Endothelial cell of umbilical vein (primary cell): ENCODE data around the gene FSTL1. TPM values are rescaled to one million over a fixed set of nuclear protein-coding genes. Genes with fewer than 3 reads are reported as not detected.

Source experiments
- BruUV-seq: library from RNA; stranded (reverse); fragments of 400-500 nt; replicated peaks from 2 replicates; lab custom pipeline; 2021; lab: Mats Ljungman, UMichigan
- CTCF ChIA-PET: fragments of 300-600, 350-600 bp; sonication (Branson Sonifier 250); formaldehyde crosslinking; loops from one replicate; lab custom pipeline; 2021; ENCODE audit warnings: antibody characterized with exemption, inconsistent platforms; lab: Charles Lee
- POLR2A ChIA-PET: fragments of 300-600, 350-600 bp; sonication (Branson Sonifier 250); formaldehyde crosslinking; loops from one replicate; lab custom pipeline; 2021; ENCODE audit warnings: antibody characterized with exemption, inconsistent platforms; lab: Charles Lee
- DNase-seq: peaks from one replicate; pipeline ENCODE4 v3.0.0-alpha.2; 2011; ENCODE audit warnings: low read depth, low spot score
- FAIRE-seq: peaks from 2 replicates; lab custom pipeline; 2011; peaks lifted over from hg19 to GRCh38; lab: Jason Lieb, UNC
- H2AFZ ChIP-seq: 2 replicates; pipeline ENCODE4 v1.6.0; 2012; ENCODE audit warnings: low read depth, low read length, control low read depth, inconsistent platforms
- H3K27ac ChIP-seq: 2 replicates; pipeline ENCODE4 v1.5.1; 2011; ENCODE audit warnings: low read depth, mild to moderate bottlenecking, control low read depth, low read length, moderate library complexity; ENCODE audit not compliant: insufficient read depth
- H3K27me3 ChIP-seq, 2 experiments: 2 replicates each; pipeline versions ENCODE4 v1.6.0 to v1.6.1; 2011; ENCODE audit warnings: low read length in 2 of 2, mixed read lengths in 1 of 2; ENCODE audit not compliant: control insufficient read depth in 2 of 2, insufficient read depth in 2 of 2
- H3K36me3 ChIP-seq, 2 experiments: 2 replicates in 1 of 2; 3 replicates in 1 of 2; pipeline ENCODE4 v1.5.1; 2011; ENCODE audit warnings: low read length in 2 of 2, mild to moderate bottlenecking in 1 of 2, moderate library complexity in 1 of 2; ENCODE audit not compliant: control insufficient read depth in 2 of 2, insufficient read depth in 2 of 2; ENCODE audit errors: extremely low read depth in 1 of 2
- H3K4me1 ChIP-seq: 3 replicates; pipeline ENCODE4 v1.5.1; 2011; ENCODE audit warnings: mild to moderate bottlenecking, low read length; ENCODE audit not compliant: control insufficient read depth, insufficient read depth; ENCODE audit errors: extremely low read depth
- H3K4me2 ChIP-seq: 2 replicates; pipeline ENCODE4 v1.6.1; 2011; ENCODE audit warnings: low read length, control low read depth, mixed read lengths; ENCODE audit not compliant: insufficient read depth
- H3K4me3 ChIP-seq, 3 experiments: fragments of 200-600 bp in 1 of 3; sonication (generic), shearing (Covaris generic) in 1 of 3; replicated peaks in 1 of 3; 2 replicates each; pipeline ENCODE4 v1.5.1; 2011 to 2016; ENCODE audit warnings: control low read depth in 3 of 3, low read length in 3 of 3, mild to moderate bottlenecking in 2 of 3, inconsistent platforms in 1 of 3, low read depth in 1 of 3, moderate library complexity in 1 of 3; ENCODE audit not compliant: insufficient read depth in 1 of 3
- H3K79me2 ChIP-seq: 2 replicates; pipeline ENCODE4 v1.6.0; 2012; ENCODE audit warnings: low read length, inconsistent platforms; ENCODE audit not compliant: control insufficient read depth, insufficient read depth
- H3K9ac ChIP-seq: replicated peaks from 2 replicates; pipeline ENCODE3; 2011; ENCODE audit warnings: low read length, control low read depth; ENCODE audit not compliant: insufficient read depth; ENCODE audit errors: extremely low read depth
- H3K9me1 ChIP-seq: replicated peaks from 3 replicates; pipeline ENCODE4 v1.6.0; 2011; ENCODE audit warnings: mild to moderate bottlenecking, low read length; ENCODE audit not compliant: control insufficient read depth, insufficient read depth; ENCODE audit errors: extremely low read depth
- H3K9me3 ChIP-seq: replicated peaks from 2 replicates; pipeline ENCODE4 v1.5.1; 2012; ENCODE audit warnings: low read length, inconsistent platforms; ENCODE audit not compliant: control insufficient read depth, insufficient read depth
- H4K20me1 ChIP-seq: replicated peaks from 2 replicates; pipeline ENCODE3; 2011; ENCODE audit warnings: mild to moderate bottlenecking, low read length; ENCODE audit not compliant: control insufficient read depth, insufficient read depth; ENCODE audit errors: extremely low read depth
- CTCF ChIP-seq, 2 donors: IDR thresholded peaks; 1 replicate in 1 of 2; 2 replicates in 1 of 2; pipeline ENCODE4 v1.5.1; 2011; ENCODE audit warnings: low read length in 2 of 2, mild to moderate bottlenecking in 2 of 2, moderate library complexity in 2 of 2, control low read depth in 1 of 2, inconsistent platforms in 1 of 2, low read depth in 1 of 2; ENCODE audit not compliant: insufficient read depth in 1 of 2; ENCODE audit errors: extremely low read depth in 1 of 2
- EZH2 ChIP-seq: IDR thresholded peaks from 2 replicates; pipeline ENCODE4 v1.6.1; 2012; ENCODE audit warnings: borderline replicate concordance, low read depth, mild to moderate bottlenecking, moderate library complexity, low read length, inconsistent platforms; ENCODE audit not compliant: severe bottlenecking
- FOS ChIP-seq: IDR thresholded peaks from 2 replicates; pipeline ENCODE4 v1.6.1; 2011; ENCODE audit warnings: mild to moderate bottlenecking, low read length, moderate library complexity, borderline replicate concordance; ENCODE audit not compliant: insufficient read depth
- GATA2 ChIP-seq: IDR thresholded peaks from 2 replicates; pipeline ENCODE4 v1.7.0; 2011; ENCODE audit warnings: low read depth, mild to moderate bottlenecking, moderate library complexity, mixed read lengths, low read length; ENCODE audit not compliant: insufficient read length, insufficient read depth
- JUN ChIP-seq: IDR thresholded peaks from 2 replicates; pipeline ENCODE4 v1.6.1; 2011; ENCODE audit warnings: borderline replicate concordance, low read depth; ENCODE audit not compliant: insufficient read length, insufficient read depth
- MAX ChIP-seq: IDR thresholded peaks from 2 replicates; pipeline ENCODE4 v1.6.1; 2011; ENCODE audit not compliant: insufficient read depth, insufficient read length
- MYC ChIP-seq: IDR thresholded peaks from one replicate; pipeline ENCODE4 v1.6.1; 2011; ENCODE audit warnings: mild to moderate bottlenecking, low read depth, low read length
- POLR2A ChIP-seq: IDR thresholded peaks from 2 replicates; pipeline ENCODE4 v1.6.1; 2012; ENCODE audit warnings: low read depth, mild to moderate bottlenecking, control low read depth, low read length
- POLR2AphosphoS5 ChIP-seq: IDR thresholded peaks from 2 replicates; pipeline ENCODE4 v1.6.1; 2012; ENCODE audit warnings: low read depth, mild to moderate bottlenecking, control low read depth, low read length, moderate library complexity; ENCODE audit not compliant: insufficient read depth
- dilution Hi-C: fragments of 300-500 bp; cut with MboI; formaldehyde crosslinking; loops from one replicate; pipeline ENCODE4 v1.15.0; 2019; ENCODE audit warnings: low sequenced_read_pairs; ENCODE audit not compliant: extremely low pct_ligation_motif_present
- intact Hi-C: fragments of 100-400 bp; cut with micrococcal nuclease; formaldehyde crosslinking; loops from one replicate; pipeline ENCODE4 v1.10.0; 2022
- polyA plus RNA-seq, 4 experiments: library from polyadenylated mRNA; depleted of rRNA in 3 of 4; stranded (reverse) in 3 of 4; unstranded in 1 of 4; fragments of >200 nt; gene quantifications; 2 replicates each; pipeline versions ENCODE4 v1.2.1 to v1.2.3, GENCODE V29; 2011 to 2012; ENCODE audit warnings: missing spikeins in 1 of 4
- total RNA-seq: library from RNA; stranded (reverse); gene quantifications from 2 replicates; pipeline ENCODE4 v1.2.3, GENCODE V29; 2021

FSTL1 gene
- total and polyA plus RNA-seq, 2 donors (not counting 3 experiments of a cell fraction or from before 2014, with no cell fraction given) = 235 to 562 TPM

GRCh38 chr3:120498556-120499346, 48.0 kb upstream of the FSTL1 start:
- no peak overlapping the region for H3K9ac ChIP-seq
- dilution Hi-C loops = no loop called here
- TF ChIP-seq MAX = no peak
- no peak for TF ChIP-seq EZH2
- no peak for TF ChIP-seq JUN
- no peak for TF ChIP-seq GATA2
- TF ChIP-seq MYC = no peak
- no peak for TF ChIP-seq CTCF (IDR thresholded peaks at IDR 0.05; ENCODE audit: extremely low read depth in 1 of 2, insufficient read depth in 1 of 2, low read depth in 1 of 2, low read length in 2 of 2)
- TF ChIP-seq FOS = no peak
- no peak for TF ChIP-seq POLR2AphosphoS5
- TF ChIP-seq POLR2A = no peak
- H3K36me3 ChIP-seq = no peaks in the 10 kb centered on the region
- no peak overlapping the region for H3K4me3 ChIP-seq
- peak overlapping the region; percentile 48 for H2AFZ ChIP-seq
- DNase-seq (peak; percentile 84), FAIRE-seq (peak; percentile 74)
- no peak overlapping the region for H3K27ac ChIP-seq
- H3K4me1 ChIP-seq = peaks cover 29% of the 10 kb centered on the region
- H3K79me2 ChIP-seq = no peaks in the 10 kb centered on the region
- no peaks in the 10 kb centered on the region for H4K20me1 ChIP-seq
- intact Hi-C loops = no loop called here
- no TSS peak for BruUV-seq
- no peaks in the 10 kb centered on the region for H3K27me3 ChIP-seq
- no peak overlapping the region for H3K4me2 ChIP-seq
- POLR2A ChIA-PET = interaction anchor here (0.6 kb wide), 1 partner anchor 49 kb away, joined by 3 read pairs; no protein-coding TSS in a partner anchor
- CTCF ChIA-PET = interaction anchor here (1.0 to 1.6 kb wide), 5 partner anchors 18 to 63 kb away, joined by 3 read pairs; no protein-coding TSS in a partner anchor
- H3K9me1 ChIP-seq = no peaks in the 10 kb centered on the region
- no peaks in the 10 kb centered on the region for H3K9me3 ChIP-seq
